Coronary artery (tissue), 2 donors: ENCODE data around the gene SPON1.

Experiments
- DNase-seq: peaks from one replicate; pipeline ENCODE4 v3.0.0-alpha.2; 2017; ENCODE audit warnings: low spot score
- H3K27ac ChIP-seq, 2 donors: fragments of 200-600 bp; sonication (generic); one replicate each; pipeline ENCODE4 v1.5.1; 2016 to 2019
- H3K4me3 ChIP-seq: fragments of 200-600 bp; sonication (generic); 2 replicates; pipeline ENCODE4 v1.5.1; 2016; ENCODE audit warnings: mild to moderate bottlenecking, moderate library complexity
- CTCF ChIP-seq: fragments of 200-600 bp; sonication (generic); IDR thresholded peaks from one replicate; pipeline ENCODE4 v1.5.1; 2019; ENCODE audit warnings: antibody characterized with exemption

Gene SPON1

DNA sequence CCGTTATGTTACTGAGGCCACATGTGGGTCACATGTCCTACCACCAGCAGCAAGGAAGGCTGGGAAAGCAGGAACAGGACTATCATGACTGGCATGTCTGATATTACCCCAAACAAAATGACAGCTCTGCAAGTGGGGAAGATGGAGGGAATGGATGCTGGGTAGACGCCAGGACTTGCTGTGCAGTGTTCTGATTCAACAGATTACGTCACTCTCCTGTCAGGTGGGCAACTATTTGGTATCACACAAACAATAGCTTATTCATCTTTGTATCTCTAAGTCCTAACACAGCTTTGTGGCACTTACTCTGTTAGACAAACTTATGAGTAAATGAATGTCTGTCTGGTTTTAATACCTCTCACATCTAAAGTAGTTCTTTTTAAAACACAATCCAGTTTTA is 105.2 kb downstream of the SPON1 start:
- DNase-seq = no peak
- no peak for TF ChIP-seq CTCF
- Histone ChIP-seq H3K4me3 (no peak overlapping the region), H3K27ac (no peak overlapping the region)

- no peak for DNase-seq
- no peak overlapping the region for H3K27ac ChIP-seq
- H3K4me3 ChIP-seq = no peak overlapping the region
- no peak for TF ChIP-seq CTCF
These were observed 108.4 kb downstream of the SPON1 start for GRCh38 chr11:14070896-14071295.

DNA sequence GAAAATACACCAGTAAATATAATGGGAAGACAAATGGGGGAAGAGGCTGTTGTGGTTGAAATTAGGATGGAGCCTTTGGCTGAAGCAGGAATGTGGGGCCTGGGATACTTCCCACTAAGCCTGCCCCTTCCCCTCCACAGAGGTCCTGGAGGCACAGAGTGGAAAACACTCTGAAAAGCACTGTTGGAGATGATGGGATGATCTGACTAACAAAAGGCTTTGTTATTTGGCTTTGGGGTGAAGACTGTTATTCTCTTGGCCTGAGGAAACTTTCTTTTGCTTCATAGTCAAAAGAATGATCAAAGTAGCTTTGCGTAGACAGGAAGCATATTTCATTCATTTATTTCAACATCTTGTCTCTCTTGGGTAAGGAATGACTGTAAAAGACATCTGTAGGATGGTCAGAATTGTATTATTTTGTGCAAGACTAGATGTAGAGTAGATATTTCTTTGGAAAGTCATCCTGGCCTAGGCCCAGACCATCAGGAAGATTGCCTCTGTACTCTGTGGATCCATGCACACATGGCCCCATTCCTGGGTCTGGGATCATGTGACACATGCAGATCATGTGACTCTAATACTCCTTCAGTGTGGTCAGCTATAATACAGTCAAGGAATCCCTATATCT is 111.4 kb downstream of the SPON1 start:
- DNase-seq = no peak
- TF ChIP-seq CTCF = no peak
- Histone ChIP-seq H3K4me3 (no peak overlapping the region), H3K27ac (no peak overlapping the region)

GRCh38 chr11:14075118-14076078 is 112.9 kb downstream of the SPON1 start:
- H3K4me3 ChIP-seq = no peak overlapping the region
- TF ChIP-seq CTCF = no peak
- no peak overlapping the region for H3K27ac ChIP-seq
- no peak for DNase-seq

- no peak overlapping the region for H3K4me3 ChIP-seq
- TF ChIP-seq CTCF = no peak
- H3K27ac ChIP-seq = no peak overlapping the region
- no peak for DNase-seq
These were observed 116.5 kb downstream of the SPON1 start for GRCh38 chr11:14079011-14079410.

- no peak for DNase-seq
- no peak for TF ChIP-seq CTCF
- H3K27ac ChIP-seq = no peak overlapping the region
- no peak overlapping the region for H3K4me3 ChIP-seq
These were observed 117.3 kb downstream of the SPON1 start for GRCh38 chr11:14079797-14080196.
